Measurements from ENCODE around the gene CDK14.

DNA sequence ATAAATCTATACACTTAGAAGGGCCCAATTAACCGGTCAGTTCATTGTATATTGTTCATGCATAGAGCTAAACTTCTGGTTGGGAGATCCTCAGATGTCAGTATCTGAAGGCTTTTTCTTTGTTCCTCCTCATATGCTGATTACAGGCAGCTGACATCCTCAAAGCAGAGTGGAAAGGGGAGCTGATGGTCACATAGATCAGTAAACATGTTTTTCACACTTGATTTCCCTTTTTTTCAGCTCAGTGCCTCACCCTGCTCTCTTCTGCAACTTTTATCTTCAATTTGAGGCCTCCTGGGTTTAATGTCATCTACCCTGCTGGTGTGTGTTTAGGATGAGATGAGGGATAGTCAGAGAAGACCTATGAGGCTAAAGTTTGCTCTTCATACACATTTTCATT, 370.2 kb downstream of the CDK14 start:
- TF ChIP-seq, protein P1, sequence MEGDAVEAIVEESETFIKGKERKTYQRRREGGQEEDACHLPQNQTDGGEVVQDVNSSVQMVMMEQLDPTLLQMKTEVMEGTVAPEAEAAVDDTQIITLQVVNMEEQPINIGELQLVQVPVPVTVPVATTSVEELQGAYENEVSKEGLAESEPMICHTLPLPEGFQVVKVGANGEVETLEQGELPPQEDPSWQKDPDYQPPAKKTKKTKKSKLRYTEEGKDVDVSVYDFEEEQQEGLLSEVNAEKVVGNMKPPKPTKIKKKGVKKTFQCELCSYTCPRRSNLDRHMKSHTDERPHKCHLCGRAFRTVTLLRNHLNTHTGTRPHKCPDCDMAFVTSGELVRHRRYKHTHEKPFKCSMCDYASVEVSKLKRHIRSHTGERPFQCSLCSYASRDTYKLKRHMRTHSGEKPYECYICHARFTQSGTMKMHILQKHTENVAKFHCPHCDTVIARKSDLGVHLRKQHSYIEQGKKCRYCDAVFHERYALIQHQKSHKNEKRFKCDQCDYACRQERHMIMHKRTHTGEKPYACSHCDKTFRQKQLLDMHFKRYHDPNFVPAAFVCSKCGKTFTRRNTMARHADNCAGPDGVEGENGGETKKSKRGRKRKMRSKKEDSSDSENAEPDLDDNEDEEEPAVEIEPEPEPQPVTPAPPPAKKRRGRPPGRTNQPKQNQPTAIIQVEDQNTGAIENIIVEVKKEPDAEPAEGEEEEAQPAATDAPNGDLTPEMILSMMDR (conservative IDR thresholded peaks at IDR 0.05), result no peak
- TF ChIP-seq EZH2 (IDR thresholded peaks at IDR 0.05; ENCODE audit: low read depth), result no peak
